ENCODE data around the gene PPP1R37. TPM values are rescaled to one million over a fixed set of nuclear protein-coding genes. Genes with fewer than 3 reads are reported as not detected.

The PPP1R37 gene
- total RNA-seq, 1 experiment from 2014 or later, result 17.2 TPM

- no peak for DNase-seq (ENCODE audit: low read depth)
Measured at GRCh38 chr19:45137179-45137761, 44.3 kb downstream of the PPP1R37 start.

DNA sequence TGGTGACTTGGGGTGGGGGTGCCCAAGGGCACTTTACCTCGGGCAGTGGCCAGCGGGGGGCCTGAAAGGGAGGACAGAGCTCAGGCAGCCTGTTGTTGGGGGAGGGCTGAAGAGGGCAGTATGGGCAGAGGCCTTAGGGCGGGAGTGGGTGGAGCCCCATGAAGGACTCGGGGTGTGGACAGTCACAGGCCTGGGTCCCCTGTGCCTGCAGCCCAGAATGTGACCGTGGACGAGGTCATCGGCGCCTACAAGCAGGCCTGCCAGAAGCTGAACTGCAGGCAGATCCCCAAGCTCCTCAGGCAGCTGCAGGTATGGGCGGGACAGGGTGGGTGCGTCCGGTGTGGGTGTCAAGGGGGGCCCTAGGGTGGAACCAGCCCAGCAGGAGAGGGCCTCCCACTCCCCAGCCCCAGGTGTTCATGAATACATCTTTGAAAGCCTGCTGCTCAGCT is 45.3 kb downstream of the PPP1R37 start:
- no peak for DNase-seq (ENCODE audit: low read depth)

GRCh38 chr19:45139286-45140143 is 46.5 kb downstream of the PPP1R37 start:
- no peak for DNase-seq (ENCODE audit: low read depth)

DNA sequence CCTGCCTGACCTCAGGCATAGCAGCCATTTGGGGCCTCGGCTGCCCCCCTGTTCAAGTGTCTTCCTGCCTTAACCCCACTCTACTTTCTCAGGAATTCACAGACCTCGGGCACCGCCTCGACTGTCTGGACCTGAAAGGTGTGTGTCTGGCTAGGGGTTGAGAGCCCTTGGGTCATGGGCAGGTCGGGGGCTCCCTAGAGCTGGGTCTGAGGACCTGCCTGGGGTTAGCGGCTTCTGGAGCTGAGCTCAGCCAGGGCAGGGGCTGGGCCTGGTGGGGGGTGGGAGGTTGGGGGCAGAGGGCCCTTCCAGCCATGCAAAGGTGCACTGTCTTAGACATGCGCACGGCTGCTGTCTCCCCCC is 47.1 kb downstream of the PPP1R37 start:
- no peak for DNase-seq (ENCODE audit: low read depth)

GRCh38 chr19:45140533-45140932 is 47.6 kb downstream of the PPP1R37 start:
- no peak for DNase-seq (ENCODE audit: low read depth)

GRCh38 chr19:45141203-45141900 is 48.4 kb downstream of the PPP1R37 start:
- DNase-seq (ENCODE audit: low read depth), result no peak

- no peak for DNase-seq (ENCODE audit: low read depth)
Measured at GRCh38 chr19:45142016-45142725, 49.2 kb downstream of the PPP1R37 start.

DNA sequence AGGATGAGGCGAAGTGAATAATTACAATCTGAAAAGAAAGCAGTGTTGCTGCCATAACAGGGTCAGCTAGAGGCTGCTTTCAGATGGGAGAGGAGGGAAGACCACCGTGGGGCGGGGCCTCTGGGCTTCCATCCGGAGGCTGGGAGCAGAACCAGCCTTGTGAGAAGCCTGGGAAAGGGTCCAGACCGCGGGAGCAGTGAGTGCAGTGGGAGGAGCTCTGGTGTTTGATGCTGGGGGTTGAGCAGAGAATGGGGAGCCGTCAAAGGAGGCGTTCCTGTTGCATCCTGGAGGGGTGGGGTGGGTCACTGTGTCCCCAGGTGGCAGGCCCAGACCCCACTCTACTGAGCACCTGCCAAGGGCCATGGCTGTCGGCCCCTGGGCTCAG is 49.7 kb downstream of the PPP1R37 start:
- no peak for DNase-seq (ENCODE audit: low read depth)

- no peak for DNase-seq (ENCODE audit: low read depth)
Measured at GRCh38 chr19:45144431-45145269, 51.7 kb downstream of the PPP1R37 start.

GRCh38 chr19:45145270-45146189 is 52.6 kb downstream of the PPP1R37 start:
- DNase-seq (ENCODE audit: low read depth), result no peak

DNA sequence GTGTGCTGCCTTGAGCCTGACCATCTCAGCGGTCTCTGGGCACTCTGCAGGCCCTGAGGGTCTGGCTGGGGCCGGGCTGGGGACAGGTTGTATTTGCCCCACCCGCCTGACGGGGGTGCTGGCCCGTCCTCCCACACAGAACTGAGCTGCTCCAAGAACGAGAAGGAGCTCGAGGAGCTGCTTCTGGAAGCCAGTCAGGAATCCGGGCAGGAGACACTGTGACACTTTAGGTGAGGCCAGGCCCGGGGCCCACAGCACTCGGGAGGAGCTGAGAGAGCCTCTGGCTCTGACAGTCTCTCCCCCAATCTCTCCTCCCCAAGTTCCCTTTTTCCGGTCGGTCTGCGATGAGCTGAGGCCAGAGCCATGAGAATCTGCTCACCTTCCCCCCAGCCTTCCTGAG is 53.3 kb downstream of the PPP1R37 start:
- no peak for DNase-seq (ENCODE audit: low read depth)

DNA sequence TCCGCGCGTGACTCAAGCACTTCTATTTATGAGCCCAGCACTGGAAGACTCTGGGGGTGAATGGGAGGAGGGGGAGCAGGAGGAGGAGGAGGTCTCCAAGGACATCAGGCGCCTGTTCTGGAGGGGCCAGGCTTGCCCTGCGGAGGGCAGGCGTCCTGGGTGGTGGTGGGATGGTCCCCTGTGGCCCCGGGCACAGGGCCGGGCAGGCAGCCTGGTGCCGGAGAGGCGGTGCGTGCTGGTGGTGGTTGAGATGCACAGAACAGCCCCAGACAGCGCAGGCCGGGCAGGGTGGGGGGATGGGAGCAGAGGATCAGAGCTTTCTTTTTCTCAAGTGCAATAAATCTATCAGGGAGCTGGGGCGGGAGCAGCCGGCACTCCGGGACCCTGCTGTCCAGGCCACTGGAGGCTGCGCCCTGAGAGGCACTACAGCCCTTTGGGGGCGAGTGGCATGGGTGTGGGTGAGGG is 53.8 kb downstream of the PPP1R37 start:
- DNase-seq (ENCODE audit: low read depth), result no peak

GRCh38 chr19:45147835-45148676 is 55.1 kb downstream of the PPP1R37 start:
- DNase-seq (ENCODE audit: low read depth), result no peak

DNA sequence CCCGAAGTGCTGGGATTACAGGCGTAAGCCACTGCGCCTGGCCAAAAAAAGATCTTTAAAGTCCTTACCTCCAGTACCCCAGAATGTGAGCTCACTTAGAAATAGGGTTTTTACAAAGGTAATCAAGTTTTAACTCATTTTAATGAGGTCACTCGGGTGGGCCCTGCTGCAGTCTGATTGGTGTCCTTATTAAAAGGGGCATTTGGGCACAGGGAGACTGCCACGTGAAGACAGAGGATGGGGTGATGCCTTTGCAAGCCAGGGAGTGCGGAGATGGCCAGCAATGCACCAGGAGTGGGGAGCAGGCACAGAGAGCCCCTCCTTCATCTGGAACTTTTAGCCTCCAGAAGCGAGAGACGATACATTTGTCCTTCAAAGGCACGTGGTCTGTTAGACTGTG is 56.1 kb downstream of the PPP1R37 start:
- no peak for DNase-seq (ENCODE audit: low read depth)

- no peak for DNase-seq (ENCODE audit: low read depth)
Measured at GRCh38 chr19:45150180-45150579, 57.2 kb downstream of the PPP1R37 start.

- DNase-seq (ENCODE audit: low read depth), result no peak
Measured at GRCh38 chr19:45150751-45151281, 57.8 kb downstream of the PPP1R37 start.

DNA sequence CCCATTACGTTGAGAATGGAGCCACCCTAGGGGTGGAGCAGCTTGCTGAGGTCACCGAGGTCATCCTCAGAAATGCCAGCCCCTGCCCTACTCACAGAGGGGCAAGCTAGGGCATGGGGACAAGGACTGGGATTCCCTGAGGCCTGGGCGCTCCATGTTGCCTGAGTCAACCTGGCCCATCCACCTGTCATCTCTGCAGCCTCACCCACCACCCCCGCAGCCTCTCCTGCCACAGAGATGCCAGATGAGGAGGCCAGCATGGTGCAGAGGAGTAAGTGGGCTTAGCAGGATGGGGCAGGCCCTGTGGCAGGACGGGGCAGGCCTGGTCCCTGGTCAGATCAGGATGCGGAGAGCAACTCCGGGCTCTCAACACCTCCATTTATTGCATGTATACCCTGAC is 58.3 kb downstream of the PPP1R37 start:
- no peak for DNase-seq (ENCODE audit: low read depth)

DNA sequence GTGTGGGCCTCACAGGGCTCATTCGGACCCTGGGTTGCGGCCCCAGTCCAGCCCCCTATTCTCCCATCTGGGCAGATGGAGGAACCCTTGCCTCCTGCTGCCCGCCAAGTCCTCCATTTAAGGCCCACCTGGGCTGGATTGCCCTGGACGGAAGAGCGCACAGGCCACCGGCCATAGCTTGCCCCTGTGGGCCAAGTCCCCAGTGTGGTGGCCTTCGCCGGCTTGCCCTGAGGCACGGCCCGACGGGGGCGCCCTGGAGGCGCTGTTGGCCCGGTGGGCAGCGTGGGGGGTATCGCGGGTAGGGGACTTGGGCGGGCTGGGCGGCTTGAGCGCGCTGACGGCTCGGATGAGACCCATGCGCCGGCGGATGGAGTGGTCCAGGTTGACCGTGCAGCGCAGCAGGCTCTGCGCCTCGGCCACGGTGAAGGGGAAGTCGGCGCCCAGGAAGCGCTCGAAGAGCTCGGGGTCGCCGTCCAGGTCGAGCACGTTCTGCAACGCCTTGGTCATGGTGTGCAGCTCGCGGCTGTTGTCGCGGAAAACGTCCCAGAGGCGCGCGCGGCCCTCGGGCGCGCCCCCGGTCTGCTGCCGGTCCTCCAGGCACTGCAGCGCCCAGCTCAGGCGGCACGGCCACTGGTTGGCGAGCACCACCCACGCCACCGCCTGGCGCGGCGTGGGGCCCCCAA is 59.0 kb downstream of the PPP1R37 start:
- no peak for DNase-seq (ENCODE audit: low read depth)

Data from RPMI7951 (cell line).